ENCODE data around the gene HDAC4. TPM values are rescaled to one million over a fixed set of nuclear protein-coding genes. Genes with fewer than 3 reads are reported as not detected.
"Not testable (repeated sequence)": the region's sequence is repeated elsewhere in the genome, so short reads cannot be mapped to it uniquely, and the experiment has no call there.

Gene HDAC4
- total RNA-seq (2014; rRNA removed; shearing (Covaris generic)), result 4.5 and 7.7 TPM in 2 replicates

DNA sequence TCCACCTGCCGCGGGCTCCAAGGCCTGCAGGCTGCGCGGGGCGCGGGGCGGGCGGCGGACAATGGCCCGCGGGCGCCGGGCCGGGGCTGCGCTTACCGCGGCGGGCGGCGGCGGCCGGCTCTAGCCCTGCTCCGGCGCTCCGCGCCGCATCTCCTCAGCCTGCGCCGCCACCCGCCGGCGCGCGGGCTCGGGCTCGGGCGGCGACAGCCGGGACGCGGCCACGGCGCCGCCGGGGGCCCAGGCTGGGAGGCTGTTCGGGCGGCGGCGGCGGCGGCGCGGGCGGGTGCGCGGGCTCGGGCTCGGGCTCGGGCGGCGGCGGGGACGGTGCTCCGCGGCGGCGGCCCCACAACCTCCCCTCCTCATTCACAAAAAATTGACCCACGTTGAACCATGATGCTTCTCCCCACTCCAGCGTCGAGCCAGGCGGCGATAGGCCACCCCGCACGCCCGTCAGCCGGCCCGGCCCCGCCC is at the start of gene HDAC4:
Gene HDAC4 (minus strand): TSS at position 425 of the 471 bp plus-strand sequence. CDS start 48,321 bp downstream, outside the sequence.
- in situ Hi-C loops (cut with HindIII; ENCODE audit: low sequenced_read_pairs), result no loop called here
- DNase-seq (ENCODE audit: low spot score), result no peak

DNA sequence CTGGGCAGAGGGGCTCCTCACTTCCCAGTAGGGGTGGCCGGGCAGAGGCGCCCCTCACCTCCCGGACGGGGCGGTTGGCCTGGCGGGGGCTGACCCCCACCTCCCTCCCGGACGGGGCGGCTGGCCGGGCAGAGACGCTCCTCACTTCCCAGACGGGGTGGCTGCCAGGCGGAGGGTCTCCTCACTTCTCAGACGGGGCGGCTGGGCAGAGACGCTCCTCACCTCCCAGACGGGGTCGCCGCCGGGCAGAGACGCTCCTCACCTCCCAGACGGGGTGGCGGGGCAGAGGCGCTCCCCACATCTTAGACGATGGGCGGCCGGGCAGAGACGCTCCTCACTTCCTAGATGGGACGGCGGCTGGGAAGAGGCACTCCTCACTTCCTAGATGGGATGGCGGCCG is 48.6 kb upstream of the HDAC4 start:
- in situ Hi-C loops (cut with HindIII; ENCODE audit: low sequenced_read_pairs); DNase-seq (ENCODE audit: low spot score): not testable (repeated sequence)

DNA sequence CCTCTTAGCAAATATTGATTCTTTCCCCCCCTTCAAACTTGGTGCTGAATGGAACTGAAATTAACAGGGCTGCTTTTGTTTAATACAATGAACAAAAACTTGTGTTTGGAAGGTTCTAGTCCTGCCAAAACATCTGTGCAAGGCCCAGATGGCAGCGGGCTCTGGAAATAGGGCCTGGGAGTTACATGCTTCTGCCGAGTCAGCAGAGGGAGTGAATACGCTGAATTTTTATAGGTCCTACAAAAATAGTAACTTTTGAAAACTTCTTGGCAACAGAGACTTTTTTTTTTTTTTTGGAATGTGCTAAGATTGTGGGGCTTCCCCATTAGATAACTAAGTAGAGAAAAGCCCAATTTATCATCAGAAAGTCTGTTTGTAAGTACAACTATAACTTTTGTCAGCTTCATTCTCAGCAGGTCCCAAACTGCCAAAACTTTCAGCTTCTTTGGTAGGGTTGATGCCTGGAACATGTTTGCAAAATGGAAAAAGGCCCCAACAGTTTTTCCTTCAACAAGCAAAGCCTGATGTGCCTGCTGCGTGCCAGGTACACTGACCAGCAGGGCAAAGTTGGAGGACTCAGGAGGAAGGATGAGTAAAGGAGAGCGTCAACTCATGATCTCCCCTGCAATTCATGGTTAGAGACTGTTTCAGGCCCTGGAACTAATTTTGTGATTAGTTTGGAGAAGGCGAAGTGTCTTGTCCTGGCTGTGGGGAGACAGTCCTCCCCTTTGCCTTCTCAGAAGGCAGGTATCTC is 45.1 kb upstream of the HDAC4 start:
- DNase-seq (ENCODE audit: low spot score), result peak; percentile 13
- in situ Hi-C loops (cut with HindIII; ENCODE audit: low sequenced_read_pairs), result no loop called here

DNA sequence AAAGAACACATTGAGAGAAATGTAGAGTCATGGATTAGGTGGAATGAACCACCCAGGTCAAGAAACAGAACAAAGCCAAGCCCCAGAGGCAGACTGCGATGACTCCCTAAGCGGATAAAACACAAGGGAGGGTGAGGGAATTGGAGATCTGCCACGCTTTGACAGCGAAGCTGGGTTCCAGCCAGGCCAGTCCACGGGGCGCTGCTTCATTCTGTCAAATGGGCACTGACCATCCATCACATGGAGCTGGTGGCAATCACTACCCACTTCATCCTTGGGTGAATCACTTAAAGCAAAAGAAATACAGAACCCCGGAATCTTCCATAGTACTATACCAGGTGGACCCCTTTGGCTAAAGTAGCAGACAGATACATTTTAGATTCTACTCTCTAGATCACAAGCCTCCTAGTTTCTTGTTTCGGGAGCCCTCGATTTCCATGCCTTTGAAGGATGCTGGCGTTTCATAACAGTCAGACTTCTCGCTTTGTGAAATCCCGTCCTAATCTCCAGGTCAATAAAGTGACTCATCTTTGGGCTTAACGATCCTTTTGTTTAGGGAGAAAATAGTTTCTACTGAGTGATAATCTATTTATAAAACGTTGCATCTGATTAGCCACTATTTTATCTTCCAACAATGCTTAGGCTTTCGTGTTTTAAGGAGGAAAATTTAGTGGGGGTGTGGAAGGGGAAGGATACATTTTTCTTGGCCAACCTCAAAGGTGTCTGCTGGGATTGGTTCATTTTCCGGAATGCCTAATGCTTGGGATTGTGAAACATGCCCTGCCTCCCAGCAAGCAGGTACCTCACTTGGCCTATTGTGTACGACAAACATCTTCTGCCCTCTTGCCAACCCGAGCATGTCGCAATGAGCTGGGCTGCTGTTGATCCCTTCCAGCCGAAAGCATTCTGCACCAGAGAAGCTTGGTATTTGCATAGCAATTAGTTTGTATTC is 44.1 kb upstream of the HDAC4 start:
- no peak for DNase-seq (ENCODE audit: low spot score)
- in situ Hi-C loops (cut with HindIII; ENCODE audit: low sequenced_read_pairs), result no loop called here

DNA sequence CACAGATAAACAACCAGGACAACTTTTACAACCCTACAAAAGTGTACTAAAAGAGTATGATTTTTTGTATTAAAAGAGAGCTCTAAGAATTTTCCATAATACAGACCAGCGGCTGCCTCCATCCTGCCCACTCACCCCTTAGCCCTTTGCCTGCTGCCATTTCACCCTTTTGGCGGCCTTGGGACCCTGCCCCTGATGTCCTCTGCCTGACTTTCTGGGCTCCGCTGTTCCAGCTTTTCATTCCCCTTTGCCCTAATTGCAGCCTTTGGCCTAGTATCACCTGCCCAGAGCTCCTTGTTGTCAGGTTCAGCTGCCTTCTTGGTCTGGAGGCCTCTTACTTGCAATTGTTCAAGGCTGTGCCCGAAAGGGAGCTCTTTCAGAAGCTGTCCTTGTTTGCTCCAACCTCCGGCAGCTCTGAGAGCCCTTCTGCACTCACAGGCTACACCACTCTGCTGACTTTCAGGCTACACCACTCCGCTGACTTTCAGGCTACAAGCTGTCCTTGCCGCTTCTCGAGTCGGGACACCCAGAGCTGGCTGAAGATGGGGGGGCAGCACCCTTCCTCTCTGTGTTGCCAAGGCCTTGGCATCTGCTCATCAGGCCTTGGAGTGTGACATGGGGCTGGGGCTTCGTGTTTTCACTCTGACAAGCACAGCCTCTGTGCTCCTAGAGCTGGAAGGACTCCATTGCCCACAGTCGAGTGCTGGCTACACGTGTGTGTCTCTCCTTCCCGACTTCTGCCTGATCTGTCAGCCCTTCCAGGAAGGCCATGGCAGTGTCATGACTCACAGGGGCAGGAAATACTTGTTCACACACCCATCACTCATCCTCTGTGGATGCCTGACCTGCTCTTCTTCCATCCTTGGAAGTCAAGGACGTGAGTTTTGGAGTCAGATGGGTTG is 43.1 kb upstream of the HDAC4 start:
- in situ Hi-C loops (cut with HindIII; ENCODE audit: low sequenced_read_pairs), result no loop called here
- no peak for DNase-seq (ENCODE audit: low spot score)

DNA sequence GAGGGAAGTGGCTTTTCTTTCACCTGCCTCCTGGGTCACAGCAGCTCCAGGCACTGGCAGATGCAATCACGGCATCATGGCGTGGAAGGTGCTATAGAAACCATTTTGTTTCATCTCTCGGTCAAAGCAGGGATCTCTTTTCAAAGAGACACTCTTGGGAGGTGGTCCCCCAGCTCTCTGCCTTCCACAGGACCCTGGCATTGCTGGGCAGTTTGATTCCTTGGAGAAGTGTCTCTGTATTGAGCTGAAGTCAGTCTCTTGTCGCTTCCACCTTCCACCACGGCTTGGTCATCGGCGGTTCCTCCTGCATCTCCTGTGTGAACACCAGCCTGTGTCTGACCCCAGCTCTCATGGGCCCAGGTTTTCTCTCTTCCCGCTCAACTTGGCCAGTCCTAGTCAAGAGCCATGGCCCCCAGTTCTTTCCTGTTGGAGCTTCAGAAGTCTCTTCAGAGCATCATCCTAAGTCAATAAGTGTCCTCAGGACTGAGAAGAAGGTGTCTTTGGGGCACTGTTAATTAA is 42.3 kb upstream of the HDAC4 start:
- in situ Hi-C loops (cut with HindIII; ENCODE audit: low sequenced_read_pairs), result no loop called here
- DNase-seq (ENCODE audit: low spot score), result no peak

DNA sequence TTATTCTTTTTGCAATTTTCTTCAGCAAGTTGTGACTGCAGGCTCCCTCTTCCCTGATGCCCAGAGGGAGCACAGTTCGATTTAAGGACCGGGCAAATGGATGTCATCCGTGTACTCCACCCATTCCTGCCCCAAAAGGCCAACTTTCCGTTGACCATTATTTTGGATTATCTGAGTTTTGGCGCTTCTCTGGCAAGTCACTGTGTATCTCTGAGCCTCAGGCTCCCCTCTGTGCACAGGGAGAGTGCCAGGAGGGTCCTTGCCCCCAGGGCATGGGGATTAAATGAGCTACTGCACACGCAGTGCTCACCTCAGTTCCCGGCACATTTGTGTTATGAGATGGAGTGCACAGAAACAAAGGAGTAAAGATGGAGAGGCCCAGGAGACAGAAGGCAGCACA is 41.4 kb upstream of the HDAC4 start:
- DNase-seq (ENCODE audit: low spot score), result no peak
- in situ Hi-C loops (cut with HindIII; ENCODE audit: low sequenced_read_pairs), result no loop called here

DNA sequence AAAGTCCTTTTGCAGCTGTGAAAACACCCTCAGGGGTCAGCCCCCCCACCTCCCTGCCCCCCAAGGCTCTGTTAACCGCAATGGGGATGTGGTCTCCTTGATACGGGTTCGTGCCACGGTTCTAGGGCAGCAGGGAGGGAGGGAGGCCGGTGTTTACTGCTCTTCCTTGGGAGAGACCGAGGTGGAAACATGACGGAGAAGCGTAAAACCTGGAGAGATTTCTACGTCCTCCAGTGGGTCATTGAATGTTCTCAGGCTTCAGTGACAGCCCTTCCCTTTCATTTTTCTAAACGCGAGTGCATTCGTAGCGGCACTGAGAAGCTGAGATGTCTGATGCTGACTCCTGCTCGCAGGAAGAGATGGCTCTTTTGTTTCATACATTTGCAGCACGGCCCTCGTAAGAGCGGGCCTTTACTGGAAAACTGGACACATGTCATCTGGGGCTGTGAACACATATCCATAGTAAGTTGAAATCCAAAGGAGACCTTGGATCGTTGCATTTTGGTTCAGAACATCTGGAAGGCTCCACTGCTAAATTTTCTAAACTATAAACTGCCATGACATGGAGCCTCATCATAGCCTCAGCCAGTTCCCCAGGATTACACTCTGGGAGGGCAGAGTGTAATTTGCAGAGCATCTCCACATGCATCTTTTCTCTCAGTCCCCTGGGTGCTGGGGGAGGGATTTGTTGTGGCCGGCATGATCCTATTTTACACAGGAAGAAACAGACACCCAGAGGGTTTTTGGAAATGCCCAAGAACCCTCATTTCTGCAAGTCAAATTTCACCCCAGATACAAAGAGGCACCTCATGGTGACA is 40.6 kb upstream of the HDAC4 start:
- no peak for DNase-seq (ENCODE audit: low spot score)
- in situ Hi-C loops (cut with HindIII; ENCODE audit: low sequenced_read_pairs), result no loop called here

DNA sequence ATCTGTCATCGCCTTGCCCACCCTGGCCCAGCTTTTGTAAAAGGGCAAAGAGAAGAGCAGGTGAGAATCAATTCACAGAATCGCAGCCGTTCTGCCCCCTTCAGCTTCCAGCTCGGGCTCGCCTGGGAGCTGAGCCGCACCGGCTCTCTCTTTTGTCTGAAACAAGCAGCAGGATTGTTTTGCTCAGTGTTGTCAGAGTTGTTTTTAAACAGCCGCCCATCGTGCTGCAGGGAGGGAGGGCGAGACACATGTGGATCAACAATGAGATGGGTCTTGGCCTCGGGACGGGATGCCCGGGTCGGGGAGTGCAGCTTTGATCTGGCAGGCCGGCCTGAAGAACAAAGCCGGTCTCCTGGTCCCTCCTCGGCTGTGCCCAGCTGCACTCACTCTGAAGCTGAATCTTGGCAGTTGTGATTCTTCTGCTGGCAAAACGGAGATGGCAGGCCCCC is 39.7 kb upstream of the HDAC4 start:
- in situ Hi-C loops (cut with HindIII; ENCODE audit: low sequenced_read_pairs), result no loop called here
- DNase-seq (ENCODE audit: low spot score), result peak; percentile 11

DNA sequence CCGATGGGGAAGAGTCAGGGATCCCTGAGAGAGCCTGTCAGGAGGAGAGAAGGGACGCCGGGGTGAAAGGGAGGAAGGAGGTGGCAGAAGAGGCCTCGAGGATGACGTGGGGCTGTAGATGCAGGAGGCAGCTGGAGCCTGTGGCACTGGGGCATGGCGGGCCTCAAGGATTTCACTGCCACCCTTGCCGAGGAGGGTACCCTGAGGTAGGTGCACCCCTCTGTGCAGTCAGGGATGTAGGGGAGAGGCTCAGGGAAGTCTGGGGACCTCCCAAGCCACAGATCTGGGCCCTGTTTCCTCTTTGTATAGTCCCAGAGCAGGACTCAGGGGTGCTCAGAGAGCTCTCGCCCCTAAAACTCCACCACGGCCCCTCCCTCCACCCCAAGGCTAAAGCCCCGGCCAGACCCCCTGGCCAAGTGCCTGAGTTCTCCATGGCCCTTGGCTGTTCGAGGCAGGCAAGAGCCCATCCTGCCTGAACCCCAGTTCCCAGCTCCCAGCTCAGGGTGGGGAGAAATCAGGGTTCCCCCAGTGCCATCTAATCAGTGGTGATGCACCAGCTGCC is 39.0 kb upstream of the HDAC4 start:
- in situ Hi-C loops (cut with HindIII; ENCODE audit: low sequenced_read_pairs), result no loop called here
- DNase-seq (ENCODE audit: low spot score), result no peak

DNA sequence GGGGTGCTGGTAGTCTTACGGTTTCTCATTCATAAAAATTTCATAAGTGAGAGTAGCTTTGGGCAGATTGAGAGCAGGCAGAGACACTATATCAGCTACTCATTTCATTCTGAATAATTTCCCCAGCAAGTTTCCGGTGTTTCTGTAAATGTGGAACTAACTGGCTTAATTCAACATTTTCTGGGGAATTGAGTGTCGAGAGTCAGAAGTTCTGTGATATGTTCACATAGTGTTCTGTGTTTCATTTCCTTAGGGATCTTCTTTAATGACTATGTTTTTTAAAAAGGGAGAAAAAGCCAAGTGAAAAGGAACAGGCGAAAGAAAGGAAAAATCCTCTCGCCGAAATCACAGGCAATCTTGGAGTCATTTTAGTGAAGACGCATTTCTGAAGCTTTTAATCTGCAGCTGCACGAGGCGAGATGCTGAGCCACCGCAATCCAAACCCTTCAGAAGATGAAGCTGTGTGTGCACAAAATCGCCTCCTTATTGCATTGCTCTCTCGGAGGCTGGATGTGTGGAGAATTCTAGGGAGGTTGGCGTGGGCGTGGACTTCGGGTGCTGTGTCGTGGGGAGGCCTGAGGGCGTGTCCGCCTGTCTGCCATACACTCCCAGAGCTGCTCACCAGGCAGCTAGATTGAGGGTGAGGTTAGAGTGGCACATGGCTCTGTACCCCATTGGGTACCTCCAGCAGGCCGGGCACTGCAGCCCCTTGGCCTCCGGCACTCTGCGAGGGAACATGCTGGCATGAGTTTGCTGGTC is 38.4 kb upstream of the HDAC4 start:
- DNase-seq (ENCODE audit: low spot score), result no peak
- in situ Hi-C loops (cut with HindIII; ENCODE audit: low sequenced_read_pairs), result no loop called here

DNA sequence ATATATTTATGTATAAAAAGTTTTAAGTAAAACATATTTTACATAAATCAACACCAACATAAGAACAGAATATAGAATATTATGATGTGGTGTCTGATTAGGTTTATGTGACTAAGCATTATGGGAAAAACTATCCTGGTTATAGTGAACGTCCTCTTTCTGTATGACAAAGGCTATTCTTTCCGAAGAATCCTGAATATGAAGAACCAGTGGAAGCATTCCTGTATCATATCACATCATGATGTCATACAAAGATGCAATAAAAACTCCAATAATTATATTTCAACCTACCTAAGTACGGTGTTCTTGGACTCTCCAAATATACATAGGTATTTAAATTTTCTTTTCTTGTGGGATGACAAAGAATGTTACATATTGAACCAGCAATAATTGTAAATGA is 37.5 kb upstream of the HDAC4 start:
- DNase-seq (ENCODE audit: low spot score), result no peak
- in situ Hi-C loops (cut with HindIII; ENCODE audit: low sequenced_read_pairs), result no loop called here

DNA sequence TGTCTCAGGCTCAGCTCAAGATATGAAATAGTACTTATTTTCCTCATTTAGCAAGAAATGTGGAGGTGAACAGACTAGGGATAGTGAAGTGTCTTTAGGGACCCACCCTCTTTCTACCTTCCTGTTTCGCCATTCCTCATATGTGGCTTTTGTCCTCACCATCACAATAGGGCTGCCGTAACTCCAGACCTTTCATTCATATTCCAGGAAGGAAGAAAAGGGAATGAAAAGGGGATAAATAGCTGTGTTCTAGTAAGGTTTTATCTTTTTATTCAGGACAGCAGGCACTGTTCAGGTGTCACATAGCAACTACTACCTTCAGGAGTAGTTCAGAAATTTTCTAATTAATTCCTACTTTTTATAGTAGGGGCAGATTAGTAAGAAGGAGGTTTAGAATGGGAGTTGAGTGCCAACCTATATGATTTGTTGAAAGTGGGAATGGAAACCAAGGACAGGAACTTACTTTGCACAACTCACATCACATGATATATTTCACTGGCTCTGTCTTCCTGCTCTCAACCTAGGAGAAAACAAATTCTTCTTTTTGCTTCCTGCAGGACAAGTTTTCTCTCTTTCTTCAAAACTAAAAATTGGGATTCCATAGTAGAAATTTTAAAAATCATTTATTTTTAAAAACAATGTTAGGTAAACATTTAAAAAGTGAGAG is 36.0 kb upstream of the HDAC4 start:
- in situ Hi-C loops (cut with HindIII; ENCODE audit: low sequenced_read_pairs), result no loop called here
- no peak for DNase-seq (ENCODE audit: low spot score)

DNA sequence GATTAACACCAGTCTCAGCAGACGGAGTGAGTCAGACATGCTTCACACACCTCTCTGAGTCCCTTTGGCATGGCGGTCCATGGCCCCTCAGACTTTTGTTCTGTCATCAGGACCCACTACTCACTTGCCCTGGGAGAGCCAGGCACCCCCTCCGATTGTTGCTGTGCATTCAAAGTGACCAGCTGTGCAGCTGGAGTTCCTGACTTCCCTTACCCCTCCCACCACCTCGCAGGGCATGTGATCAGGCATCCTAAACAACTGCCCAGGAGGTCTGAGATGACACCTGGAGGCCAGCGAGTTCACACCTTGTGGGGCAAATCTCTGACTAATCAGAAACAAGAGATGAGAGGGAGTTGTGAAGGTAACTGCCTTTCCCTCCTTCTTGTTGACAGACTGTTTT is 35.3 kb upstream of the HDAC4 start:
- in situ Hi-C loops (cut with HindIII; ENCODE audit: low sequenced_read_pairs), result no loop called here
- DNase-seq (ENCODE audit: low spot score), result no peak

DNA sequence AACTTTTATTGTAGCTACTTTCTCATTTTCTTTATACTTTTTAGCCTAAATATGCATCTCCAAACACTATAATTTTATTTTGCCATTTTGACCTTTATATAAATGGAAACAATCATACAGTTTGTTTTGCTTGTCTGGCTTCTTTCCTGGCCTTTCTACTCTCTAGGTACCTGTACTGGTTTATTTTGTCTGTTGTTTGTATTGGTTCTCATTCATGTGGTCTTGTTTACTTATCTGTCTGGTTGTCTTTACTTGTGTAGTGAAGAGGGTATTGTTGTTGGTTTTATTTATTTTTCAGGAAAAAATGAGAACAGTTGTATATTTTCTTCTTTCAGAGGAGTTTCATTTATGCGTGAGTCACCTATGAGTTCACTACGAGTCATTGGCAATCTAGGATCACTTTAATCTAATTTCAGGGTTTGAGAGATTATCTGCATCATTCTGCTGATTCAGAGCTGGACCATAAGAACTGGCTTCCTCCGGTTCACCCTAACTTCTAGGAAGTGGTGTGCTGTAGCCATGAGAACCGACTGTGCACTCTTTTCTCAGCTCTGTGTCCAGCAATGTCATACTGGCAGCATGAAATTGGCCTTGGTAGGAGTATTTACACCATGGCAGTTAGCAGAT is 33.1 kb upstream of the HDAC4 start:
- in situ Hi-C loops (cut with HindIII; ENCODE audit: low sequenced_read_pairs), result no loop called here
- no peak for DNase-seq (ENCODE audit: low spot score)

DNA sequence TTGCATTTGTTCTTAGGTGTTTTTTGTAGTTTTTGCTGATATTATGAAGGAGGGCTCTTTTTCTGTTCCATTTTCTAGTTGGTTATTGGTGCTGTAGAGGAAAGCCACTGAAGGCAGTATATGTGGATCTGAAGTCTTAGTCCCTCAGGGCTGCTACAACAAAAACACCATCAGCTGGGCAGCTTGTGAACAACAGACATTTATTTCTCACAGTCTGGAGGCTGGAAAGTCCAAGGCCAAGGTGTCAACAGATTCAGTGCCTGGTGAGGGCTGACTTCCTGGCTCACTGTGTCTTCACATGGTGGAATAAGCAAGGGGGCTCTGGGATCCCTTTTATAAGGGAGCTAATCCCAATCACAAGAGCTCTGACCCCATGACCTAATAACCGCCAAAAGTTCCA is 31.4 kb upstream of the HDAC4 start:
- no peak for DNase-seq (ENCODE audit: low spot score)
- in situ Hi-C loops (cut with HindIII; ENCODE audit: low sequenced_read_pairs), result no loop called here
